Colonic mucosa (tissue), 4 donors: ENCODE results near the gene TMEM92. TPM values are rescaled to one million over a fixed set of nuclear protein-coding genes. Genes with fewer than 3 reads are reported as not detected.

Experiments used
- DNase-seq: peaks from one replicate; pipeline ENCODE4 v3.0.0-alpha.2; 2020
- H3K27ac ChIP-seq: fragments of 200-600 bp; one replicate; pipeline ENCODE4 v1.8.0; 2021
- H3K27me3 ChIP-seq: fragments of 200-600 bp; one replicate; pipeline ENCODE4 v1.8.0; 2021
- H3K36me3 ChIP-seq: fragments of 200-600 bp; one replicate; pipeline ENCODE4 v1.8.0; 2021
- H3K4me1 ChIP-seq: fragments of 200-600 bp; one replicate; pipeline ENCODE4 v1.8.0; 2021; ENCODE audit warnings: mild to moderate bottlenecking
- H3K4me3 ChIP-seq: fragments of 200-600 bp; one replicate; pipeline ENCODE4 v1.8.0; 2021
- H3K9ac ChIP-seq, 2 donors: one replicate each; pipeline ENCODE4 v1.7.0; 2013; ENCODE audit warnings: control low read depth in 2 of 2, low read depth in 2 of 2, low read length in 2 of 2
- H3K9me3 ChIP-seq: fragments of 200-600 bp; one replicate; pipeline ENCODE4 v1.8.0; 2021
- CTCF ChIP-seq: fragments of 200-600 bp; IDR thresholded peaks from one replicate; pipeline ENCODE4 v1.8.0; 2022; ENCODE audit warnings: antibody characterized with exemption, mild to moderate bottlenecking
- intact Hi-C: fragments of 100-400 bp; cut with DNase I; formaldehyde crosslinking; loops from one replicate; pipeline ENCODE4 v1.14.1; 2022
- total RNA-seq, 2 donors: library from RNA; stranded (reverse); fragmentation: NEBNext Ultra II Directional in 1 of 2; extraction: Animal tissue kit (Norgen Biotek cat#: 25700) in 1 of 2; gene quantifications; one replicate each; pipeline ENCODE4 v1.2.1, GENCODE V29; 2021
- donor health status: healthy.
- donor health status: DM: no; HTN: no; CAD: no.
- donor health status: DM: no; HTN: no; CAD: no.

TMEM92 gene
- total RNA-seq, 2 donors from 2014 or later, result 11.1 to 18.5 TPM

GRCh38 chr17:50326831-50327364, 52.6 kb downstream of the TMEM92 start:
- H3K36me3 ChIP-seq, result no peaks in the 10 kb centered on the region
- no peak overlapping the region for H3K9ac ChIP-seq
- no peak overlapping the region for H3K4me3 ChIP-seq
- no peaks in the 10 kb centered on the region for H3K4me1 ChIP-seq
- no peaks in the 10 kb centered on the region for H3K9me3 ChIP-seq
- DNase-seq, result no peak
- no peak for TF ChIP-seq CTCF
- no peaks in the 10 kb centered on the region for H3K27me3 ChIP-seq
- intact Hi-C loops, result no loop called here
- no peak overlapping the region for H3K27ac ChIP-seq

- Histone ChIP-seq H3K36me3 (no peaks in the 10 kb centered on the region), H3K4me3 (no peak overlapping the region), H3K9ac (no peak overlapping the region), H3K27ac (no peak overlapping the region), H3K9me3 (no peaks in the 10 kb centered on the region), H3K4me1 (no peaks in the 10 kb centered on the region), H3K27me3 (no peaks in the 10 kb centered on the region)
- intact Hi-C loops, result no loop called here
- TF ChIP-seq CTCF, result no peak
- no peak for DNase-seq
Observed at GRCh38 chr17:50328363-50329325, 54.4 kb downstream of the TMEM92 start.

GRCh38 chr17:50329716-50330115, 55.5 kb downstream of the TMEM92 start:
- Histone ChIP-seq H3K9ac (no peak overlapping the region), H3K27ac (no peak overlapping the region), H3K27me3 (no peaks in the 10 kb centered on the region), H3K4me1 (no peaks in the 10 kb centered on the region), H3K36me3 (no peaks in the 10 kb centered on the region), H3K4me3 (no peak overlapping the region), H3K9me3 (no peaks in the 10 kb centered on the region)
- TF ChIP-seq CTCF, result no peak
- intact Hi-C loops, result no loop called here
- DNase-seq, result no peak

- DNase-seq, result no peak
- no peaks in the 10 kb centered on the region for H3K36me3 ChIP-seq
- H3K9me3 ChIP-seq, result no peaks in the 10 kb centered on the region
- TF ChIP-seq CTCF, result no peak
- H3K27ac ChIP-seq, result no peak overlapping the region
- no peaks in the 10 kb centered on the region for H3K4me1 ChIP-seq
- no peak overlapping the region for H3K9ac ChIP-seq
- intact Hi-C loops, result no loop called here
- H3K4me3 ChIP-seq, result no peak overlapping the region
- no peaks in the 10 kb centered on the region for H3K27me3 ChIP-seq
Observed at GRCh38 chr17:50330151-50330775, 56.0 kb downstream of the TMEM92 start.

Other genes with a start within 250 kb of the TMEM92 start
- 100 to 1,000 TPM; 111 to 116 TPM for gene ITGA3, start 218.4 kb upstream of the TMEM92 start, total RNA-seq
- 10 to 100 TPM; 48.8 to 56.4 TPM for gene PDK2, start 179.1 kb upstream of the TMEM92 start, total RNA-seq
- gene SAMD14, start 144.3 kb upstream of the TMEM92 start, total RNA-seq, result 1 to 10 TPM in 1 of 2 donors, under 1 TPM in 1; 0.77 to 2.3 TPM
- gene PPP1R9B, start 123.8 kb upstream of the TMEM92 start, total RNA-seq, result 10 to 100 TPM; 36.6 to 43.2 TPM
- gene SGCA, start 108.5 kb upstream of the TMEM92 start, total RNA-seq, result 1 to 10 TPM in 1 of 2 donors, under 1 TPM in 1; 0.89 to 5.5 TPM
- gene COL1A1, start 72.8 kb upstream of the TMEM92 start, total RNA-seq, result 100 to 1,000 TPM in 1 of 2 donors, 10 to 100 TPM in 1; 74.7 to 127 TPM
- 10 to 100 TPM; 15.6 to 28.5 TPM for gene XYLT2, start 71.7 kb downstream of the TMEM92 start, total RNA-seq
- gene MRPL27, start 98.7 kb downstream of the TMEM92 start, total RNA-seq, result 100 to 1,000 TPM in 1 of 2 donors, 10 to 100 TPM in 1; 71.7 to 135 TPM
- 10 to 100 TPM in 1 of 2 donors, 1 to 10 TPM in 1; 1.8 to 10.1 TPM for gene EME1, start 98.8 kb downstream of the TMEM92 start, total RNA-seq
- gene LRRC59, start 123.1 kb downstream of the TMEM92 start, total RNA-seq, result 100 to 1,000 TPM; 147 to 265 TPM
- 100 to 1,000 TPM in 1 of 2 donors, 10 to 100 TPM in 1; 50.8 to 119 TPM for gene ACSF2, start 151.8 kb downstream of the TMEM92 start, total RNA-seq
- 1 to 10 TPM; 1.8 to 3.6 TPM for gene CHAD, start 194.4 kb downstream of the TMEM92 start, total RNA-seq
- 10 to 100 TPM; 22.2 to 29.3 TPM for gene RSAD1, start 204.4 kb downstream of the TMEM92 start, total RNA-seq
- 1 to 10 TPM in 1 of 2 donors, under 1 TPM in 1; 0.56 to 2.8 TPM for gene MYCBPAP, start 234.0 kb downstream of the TMEM92 start, total RNA-seq